ENCODE results near the gene BRIP1. TPM values are rescaled to one million over a fixed set of nuclear protein-coding genes. Genes with fewer than 3 reads are reported as not detected.

BRIP1 gene
- total and polyA plus RNA-seq, 2 experiments from 2014 or later: 8.0 to 23.1 TPM

DNA sequence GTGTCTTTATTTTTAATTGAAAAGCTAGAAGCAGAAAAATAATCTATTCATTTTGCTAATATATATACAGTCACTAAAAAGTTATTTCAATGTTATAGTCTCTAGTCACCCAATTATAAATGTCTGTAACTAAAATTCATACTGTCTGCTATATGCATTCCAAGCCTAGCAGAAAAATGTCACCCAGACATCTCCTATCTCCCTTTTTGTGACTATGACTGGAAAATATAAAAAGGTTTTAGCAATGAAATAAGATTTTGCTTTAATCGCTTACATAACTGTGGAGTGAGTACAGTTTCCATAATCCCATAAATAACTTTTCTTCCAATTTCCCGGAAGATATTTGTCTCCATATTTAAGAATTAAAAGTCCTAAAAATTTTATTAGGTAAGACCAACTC is 88.6 kb downstream of the BRIP1 start:
- DNase-seq (ENCODE audit: low spot score) (no peak), ATAC-seq (no peak)
- TF ChIP-seq, protein P1, sequence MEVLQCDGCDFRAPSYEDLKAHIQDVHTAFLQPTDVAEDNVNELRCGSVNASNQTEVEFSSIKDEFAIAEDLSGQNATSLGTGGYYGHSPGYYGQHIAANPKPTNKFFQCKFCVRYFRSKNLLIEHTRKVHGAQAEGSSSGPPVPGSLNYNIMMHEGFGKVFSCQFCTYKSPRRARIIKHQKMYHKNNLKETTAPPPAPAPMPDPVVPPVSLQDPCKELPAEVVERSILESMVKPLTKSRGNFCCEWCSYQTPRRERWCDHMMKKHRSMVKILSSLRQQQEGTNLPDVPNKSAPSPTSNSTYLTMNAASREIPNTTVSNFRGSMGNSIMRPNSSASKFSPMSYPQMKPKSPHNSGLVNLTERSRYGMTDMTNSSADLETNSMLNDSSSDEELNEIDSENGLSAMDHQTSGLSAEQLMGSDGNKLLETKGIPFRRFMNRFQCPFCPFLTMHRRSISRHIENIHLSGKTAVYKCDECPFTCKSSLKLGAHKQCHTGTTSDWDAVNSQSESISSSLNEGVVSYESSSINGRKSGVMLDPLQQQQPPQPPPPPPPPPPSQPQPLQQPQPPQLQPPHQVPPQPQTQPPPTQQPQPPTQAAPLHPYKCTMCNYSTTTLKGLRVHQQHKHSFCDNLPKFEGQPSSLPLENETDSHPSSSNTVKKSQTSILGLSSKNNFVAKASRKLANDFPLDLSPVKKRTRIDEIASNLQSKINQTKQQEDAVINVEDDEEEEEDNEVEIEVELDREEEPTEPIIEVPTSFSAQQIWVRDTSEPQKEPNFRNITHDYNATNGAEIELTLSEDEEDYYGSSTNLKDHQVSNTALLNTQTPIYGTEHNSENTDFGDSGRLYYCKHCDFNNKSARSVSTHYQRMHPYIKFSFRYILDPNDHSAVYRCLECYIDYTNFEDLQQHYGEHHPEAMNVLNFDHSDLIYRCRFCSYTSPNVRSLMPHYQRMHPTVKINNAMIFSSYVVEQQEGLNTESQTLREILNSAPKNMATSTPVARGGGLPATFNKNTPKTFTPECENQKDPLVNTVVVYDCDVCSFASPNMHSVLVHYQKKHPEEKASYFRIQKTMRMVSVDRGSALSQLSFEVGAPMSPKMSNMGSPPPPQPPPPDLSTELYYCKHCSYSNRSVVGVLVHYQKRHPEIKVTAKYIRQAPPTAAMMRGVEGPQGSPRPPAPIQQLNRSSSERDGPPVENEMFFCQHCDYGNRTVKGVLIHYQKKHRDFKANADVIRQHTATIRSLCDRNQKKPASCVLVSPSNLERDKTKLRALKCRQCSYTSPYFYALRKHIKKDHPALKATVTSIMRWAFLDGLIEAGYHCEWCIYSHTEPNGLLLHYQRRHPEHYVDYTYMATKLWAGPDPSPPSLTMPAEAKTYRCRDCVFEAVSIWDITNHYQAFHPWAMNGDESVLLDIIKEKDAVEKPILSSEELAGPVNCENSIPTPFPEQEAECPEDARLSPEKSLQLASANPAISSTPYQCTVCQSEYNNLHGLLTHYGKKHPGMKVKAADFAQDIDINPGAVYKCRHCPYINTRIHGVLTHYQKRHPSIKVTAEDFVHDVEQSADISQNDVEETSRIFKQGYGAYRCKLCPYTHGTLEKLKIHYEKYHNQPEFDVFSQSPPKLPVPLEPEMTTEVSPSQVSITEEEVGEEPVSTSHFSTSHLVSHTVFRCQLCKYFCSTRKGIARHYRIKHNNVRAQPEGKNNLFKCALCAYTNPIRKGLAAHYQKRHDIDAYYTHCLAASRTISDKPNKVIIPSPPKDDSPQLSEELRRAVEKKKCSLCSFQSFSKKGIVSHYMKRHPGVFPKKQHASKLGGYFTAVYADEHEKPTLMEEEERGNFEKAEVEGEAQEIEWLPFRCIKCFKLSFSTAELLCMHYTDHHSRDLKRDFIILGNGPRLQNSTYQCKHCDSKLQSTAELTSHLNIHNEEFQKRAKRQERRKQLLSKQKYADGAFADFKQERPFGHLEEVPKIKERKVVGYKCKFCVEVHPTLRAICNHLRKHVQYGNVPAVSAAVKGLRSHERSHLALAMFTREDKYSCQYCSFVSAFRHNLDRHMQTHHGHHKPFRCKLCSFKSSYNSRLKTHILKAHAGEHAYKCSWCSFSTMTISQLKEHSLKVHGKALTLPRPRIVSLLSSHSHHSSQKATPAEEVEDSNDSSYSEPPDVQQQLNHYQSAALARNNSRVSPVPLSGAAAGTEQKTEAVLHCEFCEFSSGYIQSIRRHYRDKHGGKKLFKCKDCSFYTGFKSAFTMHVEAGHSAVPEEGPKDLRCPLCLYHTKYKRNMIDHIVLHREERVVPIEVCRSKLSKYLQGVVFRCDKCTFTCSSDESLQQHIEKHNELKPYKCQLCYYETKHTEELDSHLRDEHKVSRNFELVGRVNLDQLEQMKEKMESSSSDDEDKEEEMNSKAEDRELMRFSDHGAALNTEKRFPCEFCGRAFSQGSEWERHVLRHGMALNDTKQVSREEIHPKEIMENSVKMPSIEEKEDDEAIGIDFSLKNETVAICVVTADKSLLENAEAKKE (CRISPR knock-in tag; IDR thresholded peaks at IDR 0.05): no peak
- TF ChIP-seq JUNB (IDR thresholded peaks at IDR 0.05; ENCODE audit: unreplicated experiment): no peak
- TF ChIP-seq ZNF331 (CRISPR knock-in tag; IDR thresholded peaks at IDR 0.05; ENCODE audit: low read depth): no peak
- TF ChIP-seq, protein P2, sequence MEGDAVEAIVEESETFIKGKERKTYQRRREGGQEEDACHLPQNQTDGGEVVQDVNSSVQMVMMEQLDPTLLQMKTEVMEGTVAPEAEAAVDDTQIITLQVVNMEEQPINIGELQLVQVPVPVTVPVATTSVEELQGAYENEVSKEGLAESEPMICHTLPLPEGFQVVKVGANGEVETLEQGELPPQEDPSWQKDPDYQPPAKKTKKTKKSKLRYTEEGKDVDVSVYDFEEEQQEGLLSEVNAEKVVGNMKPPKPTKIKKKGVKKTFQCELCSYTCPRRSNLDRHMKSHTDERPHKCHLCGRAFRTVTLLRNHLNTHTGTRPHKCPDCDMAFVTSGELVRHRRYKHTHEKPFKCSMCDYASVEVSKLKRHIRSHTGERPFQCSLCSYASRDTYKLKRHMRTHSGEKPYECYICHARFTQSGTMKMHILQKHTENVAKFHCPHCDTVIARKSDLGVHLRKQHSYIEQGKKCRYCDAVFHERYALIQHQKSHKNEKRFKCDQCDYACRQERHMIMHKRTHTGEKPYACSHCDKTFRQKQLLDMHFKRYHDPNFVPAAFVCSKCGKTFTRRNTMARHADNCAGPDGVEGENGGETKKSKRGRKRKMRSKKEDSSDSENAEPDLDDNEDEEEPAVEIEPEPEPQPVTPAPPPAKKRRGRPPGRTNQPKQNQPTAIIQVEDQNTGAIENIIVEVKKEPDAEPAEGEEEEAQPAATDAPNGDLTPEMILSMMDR (conservative IDR thresholded peaks at IDR 0.05; ENCODE audit: low read depth in 2 of 2): no peak
- TF ChIP-seq, protein P3, sequence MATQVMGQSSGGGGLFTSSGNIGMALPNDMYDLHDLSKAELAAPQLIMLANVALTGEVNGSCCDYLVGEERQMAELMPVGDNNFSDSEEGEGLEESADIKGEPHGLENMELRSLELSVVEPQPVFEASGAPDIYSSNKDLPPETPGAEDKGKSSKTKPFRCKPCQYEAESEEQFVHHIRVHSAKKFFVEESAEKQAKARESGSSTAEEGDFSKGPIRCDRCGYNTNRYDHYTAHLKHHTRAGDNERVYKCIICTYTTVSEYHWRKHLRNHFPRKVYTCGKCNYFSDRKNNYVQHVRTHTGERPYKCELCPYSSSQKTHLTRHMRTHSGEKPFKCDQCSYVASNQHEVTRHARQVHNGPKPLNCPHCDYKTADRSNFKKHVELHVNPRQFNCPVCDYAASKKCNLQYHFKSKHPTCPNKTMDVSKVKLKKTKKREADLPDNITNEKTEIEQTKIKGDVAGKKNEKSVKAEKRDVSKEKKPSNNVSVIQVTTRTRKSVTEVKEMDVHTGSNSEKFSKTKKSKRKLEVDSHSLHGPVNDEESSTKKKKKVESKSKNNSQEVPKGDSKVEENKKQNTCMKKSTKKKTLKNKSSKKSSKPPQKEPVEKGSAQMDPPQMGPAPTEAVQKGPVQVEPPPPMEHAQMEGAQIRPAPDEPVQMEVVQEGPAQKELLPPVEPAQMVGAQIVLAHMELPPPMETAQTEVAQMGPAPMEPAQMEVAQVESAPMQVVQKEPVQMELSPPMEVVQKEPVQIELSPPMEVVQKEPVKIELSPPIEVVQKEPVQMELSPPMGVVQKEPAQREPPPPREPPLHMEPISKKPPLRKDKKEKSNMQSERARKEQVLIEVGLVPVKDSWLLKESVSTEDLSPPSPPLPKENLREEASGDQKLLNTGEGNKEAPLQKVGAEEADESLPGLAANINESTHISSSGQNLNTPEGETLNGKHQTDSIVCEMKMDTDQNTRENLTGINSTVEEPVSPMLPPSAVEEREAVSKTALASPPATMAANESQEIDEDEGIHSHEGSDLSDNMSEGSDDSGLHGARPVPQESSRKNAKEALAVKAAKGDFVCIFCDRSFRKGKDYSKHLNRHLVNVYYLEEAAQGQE (IDR thresholded peaks at IDR 0.05; ENCODE audit: unreplicated experiment): no peak
- TF ChIP-seq EZH2 (IDR thresholded peaks at IDR 0.05; ENCODE audit: low read depth, unreplicated experiment): no peak
- no peak for TF ChIP-seq NANOG (IDR thresholded peaks at IDR 0.05; ENCODE audit: borderline replicate concordance)
- TF ChIP-seq EZH2phosphoT487 (IDR thresholded peaks at IDR 0.05; ENCODE audit: unreplicated experiment): no peak
- TF ChIP-seq ZNF114 (CRISPR knock-in tag; IDR thresholded peaks at IDR 0.05): no peak
- TF ChIP-seq CREB1 (CRISPR knock-in tag; IDR thresholded peaks at IDR 0.05; ENCODE audit: low read depth): no peak
- TF ChIP-seq, protein P4, sequence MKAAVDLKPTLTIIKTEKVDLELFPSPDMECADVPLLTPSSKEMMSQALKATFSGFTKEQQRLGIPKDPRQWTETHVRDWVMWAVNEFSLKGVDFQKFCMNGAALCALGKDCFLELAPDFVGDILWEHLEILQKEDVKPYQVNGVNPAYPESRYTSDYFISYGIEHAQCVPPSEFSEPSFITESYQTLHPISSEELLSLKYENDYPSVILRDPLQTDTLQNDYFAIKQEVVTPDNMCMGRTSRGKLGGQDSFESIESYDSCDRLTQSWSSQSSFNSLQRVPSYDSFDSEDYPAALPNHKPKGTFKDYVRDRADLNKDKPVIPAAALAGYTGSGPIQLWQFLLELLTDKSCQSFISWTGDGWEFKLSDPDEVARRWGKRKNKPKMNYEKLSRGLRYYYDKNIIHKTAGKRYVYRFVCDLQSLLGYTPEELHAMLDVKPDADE (IDR thresholded peaks at IDR 0.05): no peak
- TF ChIP-seq STAT1 (IDR thresholded peaks at IDR 0.05; ENCODE audit: unreplicated experiment): no peak
- no peak for TF ChIP-seq POLR2AphosphoS5 (IDR thresholded peaks at IDR 0.05; ENCODE audit: low read depth)

More for the DNA sequence above, 88.6 kb downstream of the BRIP1 start:
- H3K36me3 ChIP-seq (ENCODE audit: insufficient read depth): peaks cover 11% of the 10 kb centered on the region; the same call in 1 of the 2 replicates
- H3K4me3 ChIP-seq: no peak overlapping the region
- H3K27me3 ChIP-seq (ENCODE audit: insufficient read depth): no peaks in the 10 kb centered on the region
- no peaks in the 10 kb centered on the region for H4K20me1 ChIP-seq (replicated peaks; ENCODE audit: insufficient read depth)
- no peaks in the 10 kb centered on the region; the same call in 1 of the 2 replicates for H3K9me2 ChIP-seq (ENCODE audit: insufficient read depth)
- Mint-ChIP-seq H3K4me1 (no peaks in the 10 kb centered on the region), H3K27ac (no peak overlapping the region), H3K27me3 (ENCODE audit: insufficient read depth, low read depth, poor library complexity) (no peaks in the 10 kb centered on the region), H3K36me3 (ENCODE audit: low read depth) (peaks cover 48% of the 10 kb centered on the region), H3K4me3 (no peak overlapping the region), H3K9me3 (peaks cover 23% of the 10 kb centered on the region)
- no peak overlapping the region for H3K27ac ChIP-seq (ENCODE audit: low read depth)
- H3K79me2 ChIP-seq (replicated peaks; ENCODE audit: insufficient read depth): no peaks in the 10 kb centered on the region
- no peaks in the 10 kb centered on the region for H3K4me1 ChIP-seq (ENCODE audit: insufficient read depth)
- H2AFZ ChIP-seq: no peak overlapping the region
- H3K4me2 ChIP-seq: no peak overlapping the region
- H3F3A ChIP-seq (replicated peaks; ENCODE audit: low read depth): no peaks in the 10 kb centered on the region

Measured in GM23338 (cell line).